ENCODE data around the gene ANXA6.

ANXA6 gene

GRCh38 chr5:151125421-151125820, 32.2 kb downstream of the ANXA6 start:
- DNase-seq = no peak

GRCh38 chr5:151123897-151124751, 33.5 kb downstream of the ANXA6 start:
- DNase-seq = no peak

- DNase-seq = no peak
Observed at GRCh38 chr5:151122828-151123227, 34.8 kb downstream of the ANXA6 start.

- DNase-seq = no peak
Observed at GRCh38 chr5:151121665-151122064, 35.9 kb downstream of the ANXA6 start.

- no peak for DNase-seq
Observed at GRCh38 chr5:151121095-151121494, 36.5 kb downstream of the ANXA6 start.

GRCh38 chr5:151118913-151119575, 38.5 kb downstream of the ANXA6 start:
- DNase-seq = no peak

- DNase-seq = peak; percentile 66
Observed at GRCh38 chr5:151115272-151115905, 42.2 kb downstream of the ANXA6 start.

- no peak for DNase-seq
Observed at GRCh38 chr5:151113651-151114050, 43.9 kb downstream of the ANXA6 start.

GRCh38 chr5:151110992-151111391, 46.6 kb downstream of the ANXA6 start:
- no peak for DNase-seq

GRCh38 chr5:151110122-151110681, 47.4 kb downstream of the ANXA6 start:
- DNase-seq = no peak

GRCh38 chr5:151108566-151108965, 49.0 kb downstream of the ANXA6 start:
- DNase-seq = no peak

- no peak for DNase-seq
Observed at GRCh38 chr5:151107738-151108520, 49.6 kb downstream of the ANXA6 start.

- DNase-seq = no peak
Observed at GRCh38 chr5:151107084-151107483, 50.5 kb downstream of the ANXA6 start.

- DNase-seq = no peak
Observed at GRCh38 chr5:151106509-151106908, 51.1 kb downstream of the ANXA6 start.

- DNase-seq = no peak
Observed at GRCh38 chr5:151106043-151106442, 51.5 kb downstream of the ANXA6 start.

- DNase-seq = no peak
Observed at GRCh38 chr5:151105561-151105960, 52.0 kb downstream of the ANXA6 start.

- DNase-seq = no peak
Observed at GRCh38 chr5:151104795-151105194, 52.8 kb downstream of the ANXA6 start.

- no peak for DNase-seq
Observed at GRCh38 chr5:151101746-151102145, 55.8 kb downstream of the ANXA6 start.

GRCh38 chr5:151101151-151101550, 56.4 kb downstream of the ANXA6 start:
- no peak for DNase-seq

GRCh38 chr5:151100681-151101080, 56.9 kb downstream of the ANXA6 start:
- no peak for DNase-seq

GRCh38 chr5:151098768-151099121, 58.8 kb downstream of the ANXA6 start:
- no peak for DNase-seq

GRCh38 chr5:151097820-151098767, 59.5 kb downstream of the ANXA6 start:
- DNase-seq = no peak

All from NCI-H82 (cell line).